Activated CD4-positive, CD25-positive, alpha-beta regulatory T cell treated with anti-CD3 and anti-CD28 coated beads, Interleukin-2, amount 50 U/mL, for 72 hours (primary cell): ENCODE data around the gene SHANK2.

Experiments used
- DNase-seq: peaks from one replicate; pipeline ENCODE4 v3.0.0; 2021

The SHANK2 gene

DNA sequence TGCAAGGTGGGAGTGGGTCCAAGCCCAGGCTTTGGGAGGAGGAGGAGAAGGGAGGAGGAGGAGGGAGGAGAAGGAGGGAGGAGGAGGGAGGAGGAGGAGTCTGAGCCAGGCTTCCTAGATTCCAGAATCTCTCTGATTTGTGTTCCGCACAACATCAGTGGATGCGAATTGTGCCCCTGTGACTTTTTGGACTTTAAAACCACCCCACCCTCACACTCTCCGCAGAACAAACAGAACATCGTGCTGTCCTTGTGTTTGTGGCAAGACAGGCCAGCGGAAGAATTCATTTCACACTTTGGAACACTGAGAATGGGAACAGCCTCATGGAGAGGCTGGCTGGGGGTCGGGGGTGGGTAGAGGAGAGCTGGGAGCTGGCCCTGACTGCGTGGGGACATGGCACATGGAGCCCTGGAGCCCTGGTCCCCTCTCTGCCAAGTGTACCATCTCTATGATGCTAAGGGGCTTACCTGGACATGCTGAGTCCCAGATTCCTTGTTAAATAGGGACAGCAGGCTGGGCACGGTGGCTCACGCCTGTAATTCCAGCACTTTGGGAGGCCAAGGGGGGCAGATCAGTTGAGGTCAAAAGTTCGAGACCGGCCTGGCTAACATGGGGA is 16.4 kb upstream of the SHANK2 start:
- no peak for DNase-seq

GRCh38 chr11:71267807-71268421 is 15.5 kb upstream of the SHANK2 start:
- no peak for DNase-seq

- no peak for DNase-seq
Observed at GRCh38 chr11:71266114-71266833, 13.9 kb upstream of the SHANK2 start.

- no peak for DNase-seq
Observed at GRCh38 chr11:71265559-71266092, 13.2 kb upstream of the SHANK2 start.

- DNase-seq, result no peak
Observed at GRCh38 chr11:71263386-71263785, 11.0 kb upstream of the SHANK2 start.

GRCh38 chr11:71255800-71256479 is 3.6 kb upstream of the SHANK2 start:
- DNase-seq, result no peak

DNA sequence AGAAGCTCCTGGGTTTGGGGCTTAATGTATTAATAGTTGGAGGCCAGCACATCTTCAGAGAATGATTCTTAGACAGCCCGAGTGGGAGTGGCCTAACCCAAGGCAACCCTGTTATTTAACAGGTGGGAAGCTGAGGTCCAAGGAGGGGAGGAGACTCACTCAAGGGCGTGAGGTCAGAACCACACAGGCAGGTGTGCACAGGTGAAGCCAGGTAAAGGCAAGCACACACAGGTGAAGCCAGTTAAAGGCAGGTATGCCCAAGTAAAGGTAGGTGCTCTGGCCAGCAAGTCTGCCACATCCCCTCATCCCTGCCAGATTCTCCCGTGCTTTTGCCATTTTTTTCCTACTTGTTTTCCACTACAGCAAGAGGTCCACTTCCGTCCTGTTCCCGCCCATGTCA is 2.9 kb upstream of the SHANK2 start:
- DNase-seq, result no peak

GRCh38 chr11:71253794-71254193 is 1.4 kb upstream of the SHANK2 start:
- DNase-seq, result no peak

DNA sequence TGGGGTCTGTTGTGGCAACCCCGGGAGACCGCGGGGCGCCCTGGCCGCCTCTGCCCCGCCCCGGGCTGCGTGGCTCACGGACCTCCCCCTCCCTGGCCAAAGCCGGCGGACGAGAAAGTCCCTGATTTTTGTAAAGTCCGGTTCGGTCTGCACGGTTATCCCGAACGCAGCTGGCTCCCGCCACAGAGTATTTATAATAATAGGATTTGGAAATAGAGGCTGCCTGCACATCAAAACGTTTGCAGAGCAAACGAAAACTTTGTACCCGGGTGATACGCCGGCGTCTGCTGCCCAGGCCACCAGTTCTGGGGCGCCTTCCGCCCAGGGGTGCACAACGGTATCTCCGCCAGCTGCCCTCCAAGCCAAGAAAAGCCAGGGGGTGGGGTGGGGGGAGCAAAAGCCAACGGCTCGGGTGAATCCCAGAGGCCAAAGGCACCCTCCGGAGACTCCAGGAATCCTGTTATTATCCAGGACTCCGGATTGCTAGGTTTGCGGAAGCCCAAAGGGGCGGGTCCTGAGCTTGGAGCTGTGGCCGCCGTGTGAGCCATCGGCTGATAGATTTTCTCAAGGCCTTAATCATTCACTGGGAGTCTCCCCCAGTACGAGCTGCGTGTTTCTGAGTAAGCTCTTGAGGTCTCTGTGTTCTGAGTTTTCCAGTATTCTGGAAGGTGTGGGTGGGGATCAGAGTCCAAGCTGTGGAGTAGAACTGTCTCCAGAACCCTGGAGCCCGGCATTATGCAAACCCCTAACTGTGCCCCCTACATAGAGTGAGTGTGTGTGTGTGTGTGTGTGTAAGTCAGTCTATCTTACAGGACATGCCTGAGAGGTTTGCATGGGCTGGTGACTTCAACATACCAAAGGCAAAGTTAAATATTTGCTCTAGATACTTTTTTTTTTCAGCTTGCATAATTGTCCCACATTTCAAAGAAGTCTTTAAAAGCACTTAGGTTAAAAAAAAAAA is 673 bp upstream of the SHANK2 start:
- DNase-seq, result no peak

DNA sequence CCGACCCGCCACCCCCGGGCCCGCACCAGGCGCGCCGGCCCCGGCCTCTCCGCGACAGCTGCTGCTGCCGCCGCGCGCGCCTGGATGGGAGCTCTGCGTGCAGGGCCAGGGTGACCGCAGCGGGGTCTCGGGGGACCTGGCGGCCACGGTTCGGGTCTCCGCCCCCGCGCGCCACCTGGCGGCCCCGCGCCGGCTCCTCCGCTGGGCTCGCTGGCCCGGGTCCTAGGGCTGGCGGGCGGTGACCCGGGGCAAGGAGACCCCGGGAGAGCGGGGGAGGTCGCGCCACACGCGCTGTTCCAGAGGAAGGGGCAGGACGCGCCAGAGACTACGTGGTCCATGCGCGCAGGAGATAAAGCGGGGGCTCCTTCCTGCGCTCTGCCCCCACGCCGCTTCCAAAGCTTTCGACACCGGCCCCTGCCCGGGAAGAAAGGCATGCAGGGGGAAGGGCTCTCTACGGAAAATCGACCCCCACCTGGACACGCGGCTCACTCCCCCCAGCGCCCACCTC is 562 bp downstream of the SHANK2 start:
- no peak for DNase-seq

- DNase-seq, result no peak
Observed at GRCh38 chr11:71251151-71251721, 1.1 kb downstream of the SHANK2 start.

DNA sequence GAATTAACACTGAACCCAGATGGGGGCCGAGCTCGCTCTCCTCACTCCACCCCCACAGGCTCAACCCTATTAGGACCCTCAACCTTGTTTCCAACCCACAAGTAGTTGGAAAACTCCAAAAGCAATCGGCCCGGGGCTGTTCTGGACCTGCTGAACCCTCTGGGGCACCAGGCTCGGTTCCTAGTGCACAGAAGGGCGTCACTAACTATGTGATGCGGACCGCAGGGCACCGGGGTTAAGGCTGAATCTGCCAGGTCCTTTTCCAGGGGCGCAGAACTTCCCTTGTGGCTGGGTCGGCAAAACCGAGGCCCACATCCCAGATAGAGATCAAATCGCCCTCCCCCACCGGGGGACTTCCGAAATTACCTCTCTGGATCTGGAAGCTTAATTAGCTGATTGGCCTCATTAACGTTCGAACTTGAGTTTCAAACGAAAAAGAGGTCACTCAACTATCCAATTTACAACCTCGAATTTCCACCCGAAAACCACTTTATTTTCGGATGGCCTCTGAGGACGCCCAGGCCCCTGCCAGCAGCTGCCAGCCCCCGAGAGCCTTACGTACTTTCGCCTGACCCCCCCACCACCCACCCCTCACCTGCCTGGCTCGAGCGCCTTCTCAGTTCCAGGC is 1.7 kb downstream of the SHANK2 start:
- DNase-seq, result no peak

DNA sequence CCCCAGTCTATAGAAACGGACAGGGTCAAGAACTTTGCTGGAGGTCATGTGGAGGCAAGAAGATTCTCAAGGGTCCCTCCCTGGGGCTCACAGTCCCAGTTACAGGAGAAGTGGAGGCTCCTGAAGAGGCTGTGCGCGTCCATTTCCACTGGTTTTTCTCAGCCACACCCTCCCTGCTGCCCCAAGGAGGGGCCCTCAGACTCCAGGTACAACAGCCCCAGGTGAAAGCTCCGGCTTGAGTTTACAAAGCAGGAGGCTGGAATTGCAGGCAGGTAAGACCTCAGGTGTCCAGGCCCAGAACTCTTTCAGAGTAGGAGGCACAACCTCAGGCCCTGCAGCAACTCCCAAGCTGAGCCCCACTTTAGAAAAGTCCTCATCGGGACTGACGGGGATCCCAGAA is 3.1 kb downstream of the SHANK2 start:
- no peak for DNase-seq

GRCh38 chr11:71248656-71249055 is 3.7 kb downstream of the SHANK2 start:
- no peak for DNase-seq

DNA sequence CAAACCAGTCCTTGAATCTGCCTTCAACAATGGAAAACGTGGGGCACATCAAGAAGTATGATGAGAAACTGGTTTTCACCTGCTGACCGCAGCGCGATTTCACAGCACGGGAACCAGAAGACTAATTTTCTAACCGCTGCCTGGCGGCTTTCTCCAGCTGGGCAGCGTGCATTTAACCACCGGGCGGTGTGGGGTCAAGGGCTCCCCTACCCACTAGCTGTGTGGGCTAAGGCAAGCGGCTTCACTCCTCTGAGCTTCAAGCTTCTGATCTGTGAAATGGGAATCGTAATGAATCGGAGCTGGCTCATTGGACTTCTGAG is 4.2 kb downstream of the SHANK2 start:
- no peak for DNase-seq

DNA sequence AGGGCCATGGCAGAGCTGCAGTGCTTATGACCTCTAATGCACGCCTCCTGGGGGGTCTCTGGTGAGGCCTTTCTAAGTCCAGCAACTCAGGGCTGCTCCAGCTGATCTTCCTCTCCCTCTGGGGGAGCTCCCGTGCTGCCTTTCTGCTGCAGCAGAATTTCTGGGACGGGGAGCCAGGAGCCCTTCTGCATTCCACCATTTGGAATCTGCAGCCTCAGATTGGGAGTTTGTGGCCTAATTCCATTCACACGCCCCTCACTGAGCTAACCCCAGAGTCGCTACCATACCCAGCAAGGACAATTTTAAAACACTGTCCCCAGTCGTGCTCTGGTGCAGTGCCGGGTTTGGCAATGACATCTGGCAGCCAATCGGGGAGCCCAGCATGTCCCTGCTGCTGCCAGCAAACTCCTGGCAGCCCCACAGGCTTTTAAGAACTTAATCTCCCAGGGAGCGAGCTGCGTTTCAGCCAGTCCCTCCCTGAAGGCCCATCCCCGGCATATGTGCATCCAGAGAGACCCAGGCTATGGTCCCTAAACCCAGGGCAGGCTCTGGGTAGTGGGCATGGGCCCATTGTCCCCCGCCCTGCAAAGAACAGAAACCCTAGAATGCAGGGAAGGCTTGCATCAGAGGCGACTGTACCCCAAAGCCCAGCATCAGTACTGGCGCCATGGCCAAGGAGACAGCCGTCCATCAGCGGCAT is 4.7 kb downstream of the SHANK2 start:
- DNase-seq, result no peak

DNA sequence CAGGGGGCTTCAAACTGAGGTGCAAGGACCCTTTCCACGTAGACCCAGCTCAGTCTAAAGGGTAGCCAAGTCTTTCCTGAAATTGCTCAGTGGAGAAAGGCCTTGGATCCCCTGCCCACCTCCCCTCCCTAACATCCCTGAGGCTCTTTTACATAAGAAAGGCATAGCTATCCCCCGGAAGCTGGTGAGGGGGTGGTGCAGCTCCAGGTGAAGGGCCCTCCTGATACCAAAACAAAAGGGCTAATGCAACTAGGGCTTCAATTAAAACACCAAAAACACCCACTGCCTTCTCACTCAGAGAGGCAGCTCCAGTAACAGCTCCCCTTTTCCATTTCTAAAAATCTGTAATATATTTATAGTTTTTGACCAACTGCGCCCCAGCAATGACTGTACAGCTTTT is 5.8 kb downstream of the SHANK2 start:
- no peak for DNase-seq

- no peak for DNase-seq
Observed at GRCh38 chr11:71245601-71246391, 6.6 kb downstream of the SHANK2 start.

DNA sequence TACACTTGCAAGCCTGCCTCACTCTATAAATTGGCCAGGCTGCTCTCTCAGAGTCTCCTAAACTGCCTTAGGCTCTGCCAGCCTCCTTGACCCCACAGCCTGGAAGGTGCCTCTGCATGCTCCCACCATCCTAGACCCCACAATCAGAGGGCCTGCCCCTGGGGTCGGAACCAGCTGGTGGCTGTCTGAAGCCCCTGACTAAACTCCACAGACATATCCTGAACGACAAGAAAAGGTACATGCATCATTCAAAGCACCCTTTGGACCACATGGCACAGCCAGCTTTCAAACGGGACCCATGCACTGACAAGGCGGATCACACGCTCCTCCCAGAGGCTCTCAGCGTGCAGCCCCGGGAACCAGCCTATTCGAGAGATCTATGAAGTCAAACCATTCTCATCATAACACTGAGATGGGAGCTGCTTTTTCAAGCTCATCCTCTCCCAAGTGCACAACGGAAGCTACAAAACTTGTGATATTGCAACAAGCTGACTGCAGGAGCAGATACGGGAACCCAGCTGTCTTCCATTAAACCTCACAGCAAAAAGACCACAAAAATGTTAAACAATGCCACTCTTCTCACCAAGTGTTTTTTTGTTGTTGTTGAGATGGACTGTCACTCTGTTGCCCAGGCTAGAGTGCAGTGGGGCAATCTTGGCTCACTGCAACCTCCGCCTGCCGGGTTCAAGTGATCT is 8.1 kb downstream of the SHANK2 start:
- DNase-seq, result no peak
